ENCODE data around the gene KLRC1. TPM values are rescaled to one million over a fixed set of nuclear protein-coding genes. Genes with fewer than 3 reads are reported as not detected.

KLRC1 gene
- total RNA-seq, 1 experiment from 2014 or later: not detected

DNA sequence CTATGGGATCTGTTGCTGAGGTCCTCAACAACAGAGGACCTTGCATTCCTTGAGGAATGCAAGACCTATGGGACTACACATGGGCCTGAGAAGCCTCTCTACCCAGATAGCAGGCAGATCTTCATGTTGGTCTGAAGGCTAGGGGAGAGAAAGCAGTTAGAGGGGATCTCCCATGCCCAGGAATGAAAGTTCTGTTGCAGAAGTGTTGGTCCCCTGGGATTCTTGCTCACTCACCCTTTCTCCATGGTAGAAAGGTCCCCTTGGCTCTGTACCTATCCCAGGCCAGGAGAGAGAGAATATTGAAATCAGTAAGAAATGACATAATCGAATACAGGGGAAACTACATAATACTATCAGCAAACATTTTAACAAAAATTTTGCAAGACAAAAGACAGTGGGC is 16.5 kb upstream of the KLRC1 start (continued):
- TF ChIP-seq, protein P1, sequence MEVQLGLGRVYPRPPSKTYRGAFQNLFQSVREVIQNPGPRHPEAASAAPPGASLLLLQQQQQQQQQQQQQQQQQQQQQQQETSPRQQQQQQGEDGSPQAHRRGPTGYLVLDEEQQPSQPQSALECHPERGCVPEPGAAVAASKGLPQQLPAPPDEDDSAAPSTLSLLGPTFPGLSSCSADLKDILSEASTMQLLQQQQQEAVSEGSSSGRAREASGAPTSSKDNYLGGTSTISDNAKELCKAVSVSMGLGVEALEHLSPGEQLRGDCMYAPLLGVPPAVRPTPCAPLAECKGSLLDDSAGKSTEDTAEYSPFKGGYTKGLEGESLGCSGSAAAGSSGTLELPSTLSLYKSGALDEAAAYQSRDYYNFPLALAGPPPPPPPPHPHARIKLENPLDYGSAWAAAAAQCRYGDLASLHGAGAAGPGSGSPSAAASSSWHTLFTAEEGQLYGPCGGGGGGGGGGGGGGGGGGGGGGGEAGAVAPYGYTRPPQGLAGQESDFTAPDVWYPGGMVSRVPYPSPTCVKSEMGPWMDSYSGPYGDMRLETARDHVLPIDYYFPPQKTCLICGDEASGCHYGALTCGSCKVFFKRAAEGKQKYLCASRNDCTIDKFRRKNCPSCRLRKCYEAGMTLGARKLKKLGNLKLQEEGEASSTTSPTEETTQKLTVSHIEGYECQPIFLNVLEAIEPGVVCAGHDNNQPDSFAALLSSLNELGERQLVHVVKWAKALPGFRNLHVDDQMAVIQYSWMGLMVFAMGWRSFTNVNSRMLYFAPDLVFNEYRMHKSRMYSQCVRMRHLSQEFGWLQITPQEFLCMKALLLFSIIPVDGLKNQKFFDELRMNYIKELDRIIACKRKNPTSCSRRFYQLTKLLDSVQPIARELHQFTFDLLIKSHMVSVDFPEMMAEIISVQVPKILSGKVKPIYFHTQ (CRISPR knock-in tag; IDR thresholded peaks at IDR 0.05): no peak
- TF ChIP-seq NR3C1 (CRISPR knock-in tag; conservative IDR thresholded peaks at IDR 0.05; ENCODE audit: low read depth) (no peak), ATF2 (CRISPR knock-in tag; IDR thresholded peaks at IDR 0.05; ENCODE audit: borderline replicate concordance, low read depth) (no peak)

GRCh38 chr12:10466311-10466710 is 13.1 kb upstream of the KLRC1 start:
- no peak for TF ChIP-seq ZNF423 (CRISPR knock-in tag; IDR thresholded peaks at IDR 0.05)
- TF ChIP-seq, protein P2, sequence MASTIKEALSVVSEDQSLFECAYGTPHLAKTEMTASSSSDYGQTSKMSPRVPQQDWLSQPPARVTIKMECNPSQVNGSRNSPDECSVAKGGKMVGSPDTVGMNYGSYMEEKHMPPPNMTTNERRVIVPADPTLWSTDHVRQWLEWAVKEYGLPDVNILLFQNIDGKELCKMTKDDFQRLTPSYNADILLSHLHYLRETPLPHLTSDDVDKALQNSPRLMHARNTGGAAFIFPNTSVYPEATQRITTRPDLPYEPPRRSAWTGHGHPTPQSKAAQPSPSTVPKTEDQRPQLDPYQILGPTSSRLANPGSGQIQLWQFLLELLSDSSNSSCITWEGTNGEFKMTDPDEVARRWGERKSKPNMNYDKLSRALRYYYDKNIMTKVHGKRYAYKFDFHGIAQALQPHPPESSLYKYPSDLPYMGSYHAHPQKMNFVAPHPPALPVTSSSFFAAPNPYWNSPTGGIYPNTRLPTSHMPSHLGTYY (CRISPR knock-in tag; IDR thresholded peaks at IDR 0.05): no peak
- TF ChIP-seq, protein P3, sequence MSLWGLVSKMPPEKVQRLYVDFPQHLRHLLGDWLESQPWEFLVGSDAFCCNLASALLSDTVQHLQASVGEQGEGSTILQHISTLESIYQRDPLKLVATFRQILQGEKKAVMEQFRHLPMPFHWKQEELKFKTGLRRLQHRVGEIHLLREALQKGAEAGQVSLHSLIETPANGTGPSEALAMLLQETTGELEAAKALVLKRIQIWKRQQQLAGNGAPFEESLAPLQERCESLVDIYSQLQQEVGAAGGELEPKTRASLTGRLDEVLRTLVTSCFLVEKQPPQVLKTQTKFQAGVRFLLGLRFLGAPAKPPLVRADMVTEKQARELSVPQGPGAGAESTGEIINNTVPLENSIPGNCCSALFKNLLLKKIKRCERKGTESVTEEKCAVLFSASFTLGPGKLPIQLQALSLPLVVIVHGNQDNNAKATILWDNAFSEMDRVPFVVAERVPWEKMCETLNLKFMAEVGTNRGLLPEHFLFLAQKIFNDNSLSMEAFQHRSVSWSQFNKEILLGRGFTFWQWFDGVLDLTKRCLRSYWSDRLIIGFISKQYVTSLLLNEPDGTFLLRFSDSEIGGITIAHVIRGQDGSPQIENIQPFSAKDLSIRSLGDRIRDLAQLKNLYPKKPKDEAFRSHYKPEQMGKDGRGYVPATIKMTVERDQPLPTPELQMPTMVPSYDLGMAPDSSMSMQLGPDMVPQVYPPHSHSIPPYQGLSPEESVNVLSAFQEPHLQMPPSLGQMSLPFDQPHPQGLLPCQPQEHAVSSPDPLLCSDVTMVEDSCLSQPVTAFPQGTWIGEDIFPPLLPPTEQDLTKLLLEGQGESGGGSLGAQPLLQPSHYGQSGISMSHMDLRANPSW (CRISPR knock-in tag; conservative IDR thresholded peaks at IDR 0.05; ENCODE audit: low read depth): no peak
- no peak for TF ChIP-seq ZNF121 (CRISPR knock-in tag; IDR thresholded peaks at IDR 0.05)
- TF ChIP-seq USF1 (CRISPR knock-in tag; IDR thresholded peaks at IDR 0.05): no peak
- no peak for TF ChIP-seq RORB (CRISPR knock-in tag; IDR thresholded peaks at IDR 0.05)
- no peak for TF ChIP-seq TCF7 (CRISPR knock-in tag; IDR thresholded peaks at IDR 0.05; ENCODE audit: low read depth)
- no peak for TF ChIP-seq CREB1 (CRISPR knock-in tag; IDR thresholded peaks at IDR 0.05)
- no peak for TF ChIP-seq IRF2 (CRISPR knock-in tag; IDR thresholded peaks at IDR 0.05; ENCODE audit: borderline replicate concordance, low read depth)
- TF ChIP-seq E2F4 (CRISPR knock-in tag; IDR thresholded peaks at IDR 0.05; ENCODE audit: borderline replicate concordance, low read depth): no peak
- TF ChIP-seq ATF6 (CRISPR knock-in tag; IDR thresholded peaks at IDR 0.05): no peak
- TF ChIP-seq, protein P4, sequence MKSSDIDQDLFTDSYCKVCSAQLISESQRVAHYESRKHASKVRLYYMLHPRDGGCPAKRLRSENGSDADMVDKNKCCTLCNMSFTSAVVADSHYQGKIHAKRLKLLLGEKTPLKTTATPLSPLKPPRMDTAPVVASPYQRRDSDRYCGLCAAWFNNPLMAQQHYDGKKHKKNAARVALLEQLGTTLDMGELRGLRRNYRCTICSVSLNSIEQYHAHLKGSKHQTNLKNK (CRISPR knock-in tag; IDR thresholded peaks at IDR 0.05): no peak
- TF ChIP-seq KAT7 (CRISPR knock-in tag; IDR thresholded peaks at IDR 0.05; ENCODE audit: borderline replicate concordance): no peak
- DNase-seq (ENCODE audit: low spot score): no peak
- Mint-ChIP-seq H3K27me3 (ENCODE audit: low read depth) (no peaks in the 10 kb centered on the region), H3K4me3 (no peak overlapping the region), H3K36me3 (peaks cover 4% of the 10 kb centered on the region; the same call in 1 of the 2 replicates), H3K4me1 (no peaks in the 10 kb centered on the region), H3K27ac (no peak overlapping the region), H3K9me3 (peaks cover 16% of the 10 kb centered on the region)
- CTCF ChIA-PET: no interaction called here
- POLR2A ChIA-PET: no interaction called here
- no peak for ATAC-seq

Measured in WTC11 (cell line).